HepG2 (cell line): ENCODE data around the gene PCNA. TPM values are rescaled to one million over a fixed set of nuclear protein-coding genes. Genes with fewer than 3 reads are reported as not detected.

ENCODE experiments used
- ATF7-NPFF ChIP-seq: sonication (generic); formaldehyde crosslinking; IDR thresholded peaks from 2 replicates; pipeline ENCODE4 v1.8.1; 2023; ENCODE audit warnings: mild to moderate bottlenecking, low read depth, missing genetic modification reagents, moderate library complexity
- GFI1 ChIP-seq: sonication (generic); formaldehyde crosslinking; IDR thresholded peaks from 2 replicates; pipeline ENCODE4 v1.5.0; 2020; ENCODE audit warnings: missing genetic modification reagents, mild to moderate bottlenecking, borderline replicate concordance
- HNRNPUL1 ChIP-seq: fragments of 200-400 bp; formaldehyde crosslinking; IDR thresholded peaks from 2 replicates; pipeline ENCODE4 v1.6.1; 2017; ENCODE audit warnings: low read depth, mild to moderate bottlenecking, low read length, moderate library complexity
- KLF11 ChIP-seq: IDR thresholded peaks from 2 replicates; pipeline ENCODE4 v1.6.1; 2016; ENCODE audit warnings: missing compliant biosample characterization
- KLF16 ChIP-seq, 2 experiments: sonication (generic) in 1 of 2; formaldehyde crosslinking in 1 of 2; IDR thresholded peaks; 2 replicates each; pipeline versions ENCODE4 v1.6.1 to v1.8.0; 2016 to 2023; ENCODE audit warnings: missing genetic modification reagents in 2 of 2, missing compliant biosample characterization in 1 of 2
- MAF1 ChIP-seq: sonication (generic); formaldehyde crosslinking; IDR thresholded peaks from 2 replicates; pipeline ENCODE4 v1.5.0; 2020; ENCODE audit warnings: missing genetic modification reagents, borderline replicate concordance
- MED8 ChIP-seq: sonication (generic); formaldehyde crosslinking; IDR thresholded peaks from 2 replicates; pipeline ENCODE4 v1.8.1; 2023; ENCODE audit warnings: mild to moderate bottlenecking, missing genetic modification reagents; ENCODE audit not compliant: insufficient replicate concordance
- MEF2D ChIP-seq: sonication (generic); formaldehyde crosslinking; IDR thresholded peaks from 2 replicates; pipeline ENCODE4 v1.5.1; 2020; ENCODE audit warnings: mild to moderate bottlenecking, missing genetic modification reagents
- MTA1 ChIP-seq: sonication (generic); formaldehyde crosslinking; IDR thresholded peaks from 2 replicates; pipeline ENCODE4 v1.4.0; 2020; ENCODE audit warnings: missing genetic modification reagents, mild to moderate bottlenecking, borderline replicate concordance
- NFE2 ChIP-seq: sonication (generic); formaldehyde crosslinking; IDR thresholded peaks from 2 replicates; pipeline ENCODE4 v1.4.0; 2020; ENCODE audit warnings: missing genetic modification reagents
- NFYC ChIP-seq: IDR thresholded peaks from 2 replicates; pipeline ENCODE4 v1.6.1; 2016; ENCODE audit warnings: missing genetic modification reagents, missing compliant biosample characterization
- PHB2 ChIP-seq: fragments of 450-650 bp; IDR thresholded peaks from 2 replicates; pipeline ENCODE4 v1.6.1; 2018; ENCODE audit not compliant: partially characterized antibody
- TCF12 ChIP-seq, 2 experiments: fragments of 450-650 bp in 1 of 2; sonication (generic) in 1 of 2; formaldehyde crosslinking in 1 of 2; IDR thresholded peaks; 2 replicates each; pipeline versions ENCODE4 v1.6.1 to v1.8.0; 2017 to 2022; ENCODE audit warnings: antibody characterized with exemption in 1 of 2, mild to moderate bottlenecking in 1 of 2, missing genetic modification reagents in 1 of 2, moderate library complexity in 1 of 2
- ZBTB21 ChIP-seq: sonication (generic); formaldehyde crosslinking; IDR thresholded peaks from 2 replicates; pipeline ENCODE4 v1.4.0; 2020; ENCODE audit warnings: missing genetic modification reagents
- ZFP36 ChIP-seq: fragments of 150-350 bp; IDR thresholded peaks from 2 replicates; pipeline ENCODE4 v1.6.1; 2018; ENCODE audit warnings: borderline replicate concordance, low read length, low read depth; ENCODE audit not compliant: partially characterized antibody
- ZNF333 ChIP-seq: sonication (generic); formaldehyde crosslinking; IDR thresholded peaks from 2 replicates; pipeline ENCODE4 v1.4.0; 2020; ENCODE audit warnings: mild to moderate bottlenecking, missing genetic modification reagents, borderline replicate concordance
- ZNF337 ChIP-seq: sonication (generic); formaldehyde crosslinking; IDR thresholded peaks from 2 replicates; pipeline ENCODE4 v1.5.1; 2020; ENCODE audit warnings: missing genetic modification reagents, low read depth, mild to moderate bottlenecking, borderline replicate concordance
- ZNF496 ChIP-seq: sonication (generic); formaldehyde crosslinking; IDR thresholded peaks from 2 replicates; pipeline ENCODE4 v1.8.1; 2023; ENCODE audit warnings: mild to moderate bottlenecking, moderate library complexity, missing genetic modification reagents; ENCODE audit not compliant: insufficient replicate concordance
- ZNF549 ChIP-seq: sonication (generic); formaldehyde crosslinking; IDR thresholded peaks from 2 replicates; pipeline ENCODE4 v1.5.0; 2020; ENCODE audit warnings: missing genetic modification reagents
- ZNF577 ChIP-seq: sonication (generic); formaldehyde crosslinking; IDR thresholded peaks from 2 replicates; pipeline ENCODE4 v1.4.0; 2020; ENCODE audit warnings: mild to moderate bottlenecking, low read depth, missing genetic modification reagents, borderline replicate concordance
- polyA plus RNA-seq, 8 experiments: library from polyadenylated mRNA; depleted of rRNA in 3 of 8; stranded (reverse) in 7 of 8; unstranded in 1 of 8; fragments of >200 nt; fragmentation: Illumina TruSeq in 4 of 8; extraction: Trizol in 4 of 8; gene quantifications; 2 replicates each; pipeline versions ENCODE4 v1.2.1 to v1.2.3, GENCODE V29; 2011 to 2016; ENCODE audit warnings: low read depth in 4 of 8, missing spikeins in 1 of 8, mixed read lengths in 1 of 8; ENCODE audit not compliant: insufficient read depth in 1 of 8
- total RNA-seq, 5 experiments: library from RNA; depleted of rRNA; stranded (reverse); fragments of >200 nt; fragmentation: Illumina TruSeq; extraction: Trizol; gene quantifications; 2 replicates each; pipeline ENCODE4 v1.2.3, GENCODE V29; 2016; ENCODE audit warnings: low read depth in 1 of 5
- TF ChIP-seq, protein P1 (sequence below), 2 experiments: sonication (generic) in 1 of 2; formaldehyde crosslinking in 1 of 2; IDR thresholded peaks; 2 replicates each; pipeline versions ENCODE4 v1.6.1 to v1.9.0; 2014 to 2022; ENCODE audit warnings: antibody characterized with exemption in 1 of 2, borderline replicate concordance in 1 of 2, inconsistent platforms in 1 of 2, low read depth in 1 of 2, missing genetic modification reagents in 1 of 2
- TF ChIP-seq, protein P2 (sequence below): sonication (generic); formaldehyde crosslinking; conservative IDR thresholded peaks from 2 replicates; pipeline ENCODE4 v1.8.1; 2023; ENCODE audit warnings: missing genetic modification reagents

Gene PCNA
- total and polyA plus RNA-seq, 2 of the 13 experiments (the other 11 are each of a cell fraction or from before 2014, with no cell fraction given), result 229 to 655 TPM

DNA sequence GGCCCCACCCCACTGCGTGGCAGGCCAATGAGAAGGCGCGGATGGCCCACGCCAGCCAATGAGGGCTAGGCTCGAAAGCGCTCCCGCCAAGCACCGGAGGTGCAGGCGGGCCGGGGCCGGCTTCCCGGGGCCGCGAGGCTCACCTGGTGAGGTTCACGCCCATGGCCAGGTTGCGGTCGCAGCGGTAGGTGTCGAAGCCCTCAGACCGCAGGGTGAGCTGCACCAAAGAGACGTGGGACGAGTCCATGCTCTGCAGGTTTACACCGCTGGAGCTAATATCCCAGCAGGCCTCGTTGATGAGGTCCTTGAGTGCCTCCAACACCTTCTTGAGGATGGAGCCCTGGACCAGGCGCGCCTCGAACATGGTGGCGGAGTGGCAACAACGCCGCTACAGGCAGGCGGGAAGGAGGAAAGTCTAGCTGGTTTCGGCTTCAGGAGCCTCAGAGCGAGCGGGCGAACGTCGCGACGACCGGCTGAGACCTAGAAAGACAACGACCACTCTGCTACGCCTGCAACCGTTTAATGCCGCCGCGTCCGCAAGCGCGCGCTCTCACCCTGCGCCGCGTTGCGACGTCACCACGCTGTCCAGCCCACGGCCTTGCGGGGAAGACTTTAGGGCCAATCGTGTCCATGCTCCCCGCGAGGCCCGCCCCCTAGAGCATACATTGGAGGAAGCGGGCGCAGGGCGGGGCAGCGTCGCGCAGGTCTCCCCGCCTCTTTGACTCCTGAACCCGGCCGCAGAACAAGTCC, at the start of gene PCNA (continued):
- TF ChIP-seq, protein P1, sequence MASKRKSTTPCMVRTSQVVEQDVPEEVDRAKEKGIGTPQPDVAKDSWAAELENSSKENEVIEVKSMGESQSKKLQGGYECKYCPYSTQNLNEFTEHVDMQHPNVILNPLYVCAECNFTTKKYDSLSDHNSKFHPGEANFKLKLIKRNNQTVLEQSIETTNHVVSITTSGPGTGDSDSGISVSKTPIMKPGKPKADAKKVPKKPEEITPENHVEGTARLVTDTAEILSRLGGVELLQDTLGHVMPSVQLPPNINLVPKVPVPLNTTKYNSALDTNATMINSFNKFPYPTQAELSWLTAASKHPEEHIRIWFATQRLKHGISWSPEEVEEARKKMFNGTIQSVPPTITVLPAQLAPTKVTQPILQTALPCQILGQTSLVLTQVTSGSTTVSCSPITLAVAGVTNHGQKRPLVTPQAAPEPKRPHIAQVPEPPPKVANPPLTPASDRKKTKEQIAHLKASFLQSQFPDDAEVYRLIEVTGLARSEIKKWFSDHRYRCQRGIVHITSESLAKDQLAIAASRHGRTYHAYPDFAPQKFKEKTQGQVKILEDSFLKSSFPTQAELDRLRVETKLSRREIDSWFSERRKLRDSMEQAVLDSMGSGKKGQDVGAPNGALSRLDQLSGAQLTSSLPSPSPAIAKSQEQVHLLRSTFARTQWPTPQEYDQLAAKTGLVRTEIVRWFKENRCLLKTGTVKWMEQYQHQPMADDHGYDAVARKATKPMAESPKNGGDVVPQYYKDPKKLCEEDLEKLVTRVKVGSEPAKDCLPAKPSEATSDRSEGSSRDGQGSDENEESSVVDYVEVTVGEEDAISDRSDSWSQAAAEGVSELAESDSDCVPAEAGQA (IDR thresholded peaks at IDR 0.05; ENCODE audit: low read depth), result peak; percentile 85
- TF ChIP-seq, protein P1 (CRISPR knock-in tag; IDR thresholded peaks at IDR 0.05; ENCODE audit: borderline replicate concordance), result peak; percentile 48
- TF ChIP-seq MAF1 (peak; percentile 94), MTA1 (peak; percentile 75), ZNF333 (CRISPR knock-in tag) (peak; percentile 91; the same call in 1 of the 2 replicates), ZNF337 (CRISPR knock-in tag) (peak; percentile 97), KLF11 (peak; percentile 66), ZNF496 (CRISPR knock-in tag) (no peak), MEF2D (CRISPR knock-in tag) (peak; percentile 93), KLF16 (CRISPR knock-in tag; IDR thresholded peaks at IDR 0.05) (peak; percentile 85 to 96), ZFP36 (no peak), ATF7-NPFF (CRISPR knock-in tag) (peak; percentile 100), PHB2 (no peak), NFE2 (CRISPR knock-in tag) (no peak), ZBTB21 (CRISPR knock-in tag) (peak; percentile 76), NFYC (CRISPR knock-in tag) (peak; percentile 95), MED8 (CRISPR knock-in tag) (peak; percentile 84), ZNF549 (CRISPR knock-in tag) (no peak), TCF12 (IDR thresholded peaks at IDR 0.05) (no peak), TCF12 (CRISPR knock-in tag; IDR thresholded peaks at IDR 0.05) (no peak; the same call in 1 of the 2 replicates), HNRNPUL1 (no peak), ZNF577 (CRISPR knock-in tag) (peak; percentile 67; the same call in 1 of the 2 replicates), GFI1 (CRISPR knock-in tag) (peak; percentile 47)
- TF ChIP-seq, protein P2, sequence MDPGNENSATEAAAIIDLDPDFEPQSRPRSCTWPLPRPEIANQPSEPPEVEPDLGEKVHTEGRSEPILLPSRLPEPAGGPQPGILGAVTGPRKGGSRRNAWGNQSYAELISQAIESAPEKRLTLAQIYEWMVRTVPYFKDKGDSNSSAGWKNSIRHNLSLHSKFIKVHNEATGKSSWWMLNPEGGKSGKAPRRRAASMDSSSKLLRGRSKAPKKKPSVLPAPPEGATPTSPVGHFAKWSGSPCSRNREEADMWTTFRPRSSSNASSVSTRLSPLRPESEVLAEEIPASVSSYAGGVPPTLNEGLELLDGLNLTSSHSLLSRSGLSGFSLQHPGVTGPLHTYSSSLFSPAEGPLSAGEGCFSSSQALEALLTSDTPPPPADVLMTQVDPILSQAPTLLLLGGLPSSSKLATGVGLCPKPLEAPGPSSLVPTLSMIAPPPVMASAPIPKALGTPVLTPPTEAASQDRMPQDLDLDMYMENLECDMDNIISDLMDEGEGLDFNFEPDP (CRISPR knock-in tag), result peak; percentile 99; the same call in 1 of the 2 replicates
